Keratinocyte (primary cell): Measurements from ENCODE around the gene GNA15. TPM values are rescaled to one million over a fixed set of nuclear protein-coding genes. Genes with fewer than 3 reads are reported as not detected.

ENCODE experiments used
- DNase-seq: peaks from one replicate; pipeline ENCODE4 v3.0.0-alpha.2; 2011; ENCODE audit warnings: low read depth, missing footprints, low spot score
- FAIRE-seq: peaks from 2 replicates; lab custom pipeline; 2011; peaks lifted over from hg19 to GRCh38; lab: Jason Lieb, UNC
- H2AFZ ChIP-seq: 2 replicates; pipeline ENCODE4 v1.6.0; 2012; ENCODE audit warnings: low read length, control low read depth, inconsistent platforms; ENCODE audit not compliant: control insufficient read depth
- H3K27ac ChIP-seq: 2 replicates; pipeline ENCODE4 v1.5.1; 2011; ENCODE audit warnings: low read length; ENCODE audit not compliant: control insufficient read depth, insufficient read depth
- H3K27me3 ChIP-seq: 3 replicates; pipeline ENCODE4 v1.6.0; 2011; ENCODE audit warnings: low read length; ENCODE audit not compliant: control insufficient read depth, insufficient read depth; ENCODE audit errors: extremely low read depth
- H3K36me3 ChIP-seq, 2 experiments: 2 replicates in 1 of 2; 3 replicates in 1 of 2; pipeline ENCODE4 v1.5.1; 2011; ENCODE audit warnings: low read length in 2 of 2, mild to moderate bottlenecking in 1 of 2; ENCODE audit not compliant: control insufficient read depth in 2 of 2, insufficient read depth in 2 of 2; ENCODE audit errors: extremely low read depth in 1 of 2
- H3K4me1 ChIP-seq: 3 replicates; pipeline ENCODE4 v1.5.1; 2011; ENCODE audit warnings: low read length; ENCODE audit not compliant: control insufficient read depth, insufficient read depth; ENCODE audit errors: extremely low read depth
- H3K4me2 ChIP-seq: 3 replicates; pipeline ENCODE4 v1.6.0; 2011; ENCODE audit warnings: low read depth, low read length; ENCODE audit not compliant: control insufficient read depth, insufficient read depth; ENCODE audit errors: extremely low read depth
- H3K4me3 ChIP-seq, 3 experiments: fragments of 200-600 bp in 1 of 3; sonication (generic) in 1 of 3; 2 replicates in 2 of 3; 3 replicates in 1 of 3; pipeline ENCODE4 v1.5.1; 2011 to 2016; ENCODE audit warnings: low read length in 3 of 3, mild to moderate bottlenecking in 3 of 3, control low read depth in 2 of 3, inconsistent platforms in 1 of 3, low read depth in 1 of 3, mixed read lengths in 1 of 3, mixed run types in 1 of 3, moderate library complexity in 1 of 3; ENCODE audit not compliant: control insufficient read depth in 2 of 3, insufficient read depth in 2 of 3; ENCODE audit errors: extremely low read depth in 1 of 3
- H3K79me2 ChIP-seq: 2 replicates; pipeline ENCODE4 v1.6.0; 2012; ENCODE audit warnings: low read length; ENCODE audit not compliant: control insufficient read depth, insufficient read depth
- H3K9ac ChIP-seq: 3 replicates; pipeline ENCODE4 v1.6.0; 2011; ENCODE audit warnings: low read length; ENCODE audit not compliant: control insufficient read depth, insufficient read depth; ENCODE audit errors: extremely low read depth
- H3K9me1 ChIP-seq: 3 replicates; pipeline ENCODE4 v1.6.0; 2011; ENCODE audit warnings: low read length; ENCODE audit not compliant: control insufficient read depth, insufficient read depth; ENCODE audit errors: extremely low read depth
- H3K9me3 ChIP-seq: 2 replicates; pipeline ENCODE4 v1.5.1; 2012; ENCODE audit warnings: low read depth, low read length; ENCODE audit not compliant: control insufficient read depth
- H4K20me1 ChIP-seq: 3 replicates; pipeline ENCODE4 v1.6.0; 2011; ENCODE audit warnings: low read length; ENCODE audit not compliant: control insufficient read depth, insufficient read depth; ENCODE audit errors: extremely low read depth
- EZH2 ChIP-seq: IDR thresholded peaks from one replicate; pipeline ENCODE4 v1.6.1; 2012; ENCODE audit warnings: inconsistent platforms, mild to moderate bottlenecking, low read length, moderate library complexity
- dilution Hi-C: fragments of 300-500 bp; cut with MboI; formaldehyde crosslinking; loops from one replicate; pipeline ENCODE4 v1.7.0; 2020; ENCODE audit warnings: low sequenced_read_pairs; ENCODE audit not compliant: extremely low pct_ligation_motif_present
- polyA plus RNA-seq, 5 experiments: library from polyadenylated mRNA; depleted of rRNA in 3 of 5; stranded (reverse) in 3 of 5; stranded (forward) in 1 of 5; unstranded in 1 of 5; fragments of >200 nt; gene quantifications; 1 replicate in 1 of 5; 2 replicates in 3 of 5; 3 replicates in 1 of 5; pipeline versions ENCODE4 v1.2.1 to v1.2.3, GENCODE V29; 2011 to 2012; ENCODE audit warnings: missing spikeins in 2 of 5, low read depth in 1 of 5, low replicate concordance in 1 of 5
- TF ChIP-seq, protein P1 (sequence below), 3 experiments: IDR thresholded peaks in 1 of 3; conservative IDR thresholded peaks in 1 of 3; optimal IDR thresholded peaks in 1 of 3; 2 replicates in 2 of 3; 3 replicates in 1 of 3; pipeline versions ENCODE3 to v1.5.1; 2011; ENCODE audit warnings: low read length in 3 of 3, mild to moderate bottlenecking in 3 of 3, moderate library complexity in 2 of 3, control low read depth in 1 of 3, inconsistent platforms in 1 of 3; ENCODE audit not compliant: insufficient read depth in 2 of 3; ENCODE audit errors: extremely low read depth in 1 of 3

Gene GNA15
- polyA plus RNA-seq, 1 donor (not counting 4 experiments of a cell fraction or from before 2014, with no cell fraction given), result 60.0 TPM

DNA sequence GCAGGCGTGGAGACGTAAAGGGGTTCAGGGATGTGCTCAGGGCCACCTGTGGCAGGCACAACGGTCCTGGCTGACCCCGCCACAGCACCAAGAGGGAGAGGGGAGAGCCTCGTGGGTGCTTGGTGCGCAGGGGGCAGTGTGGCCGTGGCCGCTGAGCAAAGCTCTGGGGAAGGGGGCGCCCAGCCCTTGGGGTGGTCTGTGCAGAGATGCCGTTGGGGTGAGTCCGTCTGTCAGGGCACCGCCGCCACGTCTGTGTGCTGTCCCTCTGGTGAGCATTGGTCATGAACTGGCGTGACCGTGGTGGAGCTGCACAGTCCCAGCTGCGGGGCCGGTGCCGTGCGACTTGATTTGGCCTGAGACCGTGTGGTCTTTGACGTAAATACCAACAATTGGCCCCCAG, 26.3 kb upstream of the GNA15 start:
- FAIRE-seq (no peak), DNase-seq (no peak)
- Histone ChIP-seq H3K9me3 (no peaks in the 10 kb centered on the region), H3K4me1 (no peaks in the 10 kb centered on the region), H3K27ac (no peak overlapping the region), H3K4me3 (no peak overlapping the region), H4K20me1 (peaks cover 14% of the 10 kb centered on the region), H3K79me2 (peaks cover 81% of the 10 kb centered on the region), H3K9me1 (no peaks in the 10 kb centered on the region), H3K36me3 (peaks cover 8 to 22% of the 10 kb centered on the region in 2 experiments), H3K9ac (no peak overlapping the region), H3K4me2 (no peak overlapping the region), H2AFZ (no peak overlapping the region), H3K27me3 (no peaks in the 10 kb centered on the region)
- TF ChIP-seq, protein P1, sequence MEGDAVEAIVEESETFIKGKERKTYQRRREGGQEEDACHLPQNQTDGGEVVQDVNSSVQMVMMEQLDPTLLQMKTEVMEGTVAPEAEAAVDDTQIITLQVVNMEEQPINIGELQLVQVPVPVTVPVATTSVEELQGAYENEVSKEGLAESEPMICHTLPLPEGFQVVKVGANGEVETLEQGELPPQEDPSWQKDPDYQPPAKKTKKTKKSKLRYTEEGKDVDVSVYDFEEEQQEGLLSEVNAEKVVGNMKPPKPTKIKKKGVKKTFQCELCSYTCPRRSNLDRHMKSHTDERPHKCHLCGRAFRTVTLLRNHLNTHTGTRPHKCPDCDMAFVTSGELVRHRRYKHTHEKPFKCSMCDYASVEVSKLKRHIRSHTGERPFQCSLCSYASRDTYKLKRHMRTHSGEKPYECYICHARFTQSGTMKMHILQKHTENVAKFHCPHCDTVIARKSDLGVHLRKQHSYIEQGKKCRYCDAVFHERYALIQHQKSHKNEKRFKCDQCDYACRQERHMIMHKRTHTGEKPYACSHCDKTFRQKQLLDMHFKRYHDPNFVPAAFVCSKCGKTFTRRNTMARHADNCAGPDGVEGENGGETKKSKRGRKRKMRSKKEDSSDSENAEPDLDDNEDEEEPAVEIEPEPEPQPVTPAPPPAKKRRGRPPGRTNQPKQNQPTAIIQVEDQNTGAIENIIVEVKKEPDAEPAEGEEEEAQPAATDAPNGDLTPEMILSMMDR (optimal IDR thresholded peaks at IDR 0.05 in 1 of 3, IDR thresholded peaks at IDR 0.05 in 1 of 3, conservative IDR thresholded peaks at IDR 0.05 in 1 of 3; ENCODE audit: extremely low read depth in 1 of 3, insufficient read depth in 2 of 3, low read length in 3 of 3), result no peak
- TF ChIP-seq EZH2, result no peak
- dilution Hi-C loops, result no loop called here

DNA sequence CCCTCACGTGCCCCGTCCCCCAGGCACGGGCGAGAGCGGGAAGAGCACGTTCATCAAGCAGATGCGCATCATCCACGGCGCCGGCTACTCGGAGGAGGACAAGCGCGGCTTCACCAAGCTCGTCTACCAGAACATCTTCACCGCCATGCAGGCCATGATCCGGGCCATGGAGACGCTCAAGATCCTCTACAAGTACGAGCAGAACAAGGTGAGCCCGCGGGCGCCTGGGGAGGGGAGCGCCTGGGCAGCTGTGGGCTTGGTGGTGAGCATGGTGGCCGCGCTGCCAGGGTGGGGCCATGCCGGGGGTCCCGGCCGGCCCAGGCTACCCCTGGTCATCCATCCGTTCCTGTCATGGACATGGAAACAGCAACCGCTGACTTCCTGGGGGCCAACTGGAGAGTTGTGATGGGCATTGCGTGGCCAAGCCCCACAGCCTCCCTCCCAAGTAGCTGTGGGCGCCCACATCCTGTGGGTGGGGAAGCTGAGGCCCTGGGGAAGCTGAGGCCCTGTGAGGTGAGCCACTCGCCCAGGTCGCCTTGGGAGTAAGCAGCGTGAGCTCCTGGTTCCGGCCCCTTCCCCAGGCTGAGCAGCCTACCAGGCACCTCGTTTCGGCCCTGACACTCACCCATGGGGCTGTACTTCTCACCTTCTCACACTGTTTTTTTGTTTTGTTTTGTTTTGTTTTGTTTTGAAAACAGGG, 25.6 kb upstream of the GNA15 start:
- DNase-seq, result no peak
- TF ChIP-seq, protein P1 (optimal IDR thresholded peaks at IDR 0.05 in 1 of 3, IDR thresholded peaks at IDR 0.05 in 1 of 3, conservative IDR thresholded peaks at IDR 0.05 in 1 of 3; ENCODE audit: extremely low read depth in 1 of 3, insufficient read depth in 2 of 3, low read length in 3 of 3), result no peak
- TF ChIP-seq EZH2, result no peak
- no peaks in the 10 kb centered on the region for H3K9me3 ChIP-seq
- no peak overlapping the region for H3K4me3 ChIP-seq
- H4K20me1 ChIP-seq, result peaks cover 14% of the 10 kb centered on the region
- no peaks in the 10 kb centered on the region for H3K27me3 ChIP-seq
- H3K79me2 ChIP-seq, result peaks cover 73% of the 10 kb centered on the region
- no peak overlapping the region for H3K27ac ChIP-seq
- H3K9ac ChIP-seq, result no peak overlapping the region
- H2AFZ ChIP-seq, result no peak overlapping the region
- peaks cover 11 to 22% of the 10 kb centered on the region in 2 experiments for H3K36me3 ChIP-seq
- no peak overlapping the region for H3K4me2 ChIP-seq
- no peak for FAIRE-seq
- dilution Hi-C loops, result no loop called here
- H3K9me1 ChIP-seq, result no peaks in the 10 kb centered on the region
- H3K4me1 ChIP-seq, result no peaks in the 10 kb centered on the region
